Liver (tissue), 9 donors: ENCODE measurements around the gene LHX2. TPM values are rescaled to one million over a fixed set of nuclear protein-coding genes. Genes with fewer than 3 reads are reported as not detected.
A peak's percentile ranks its signal among the peaks of the same experiment; 100 is the strongest.

Experiments
- DNase-seq: peaks from one replicate; pipeline ENCODE4 v3.0.0-alpha.2; 2017; ENCODE audit warnings: low spot score
- H3K27ac ChIP-seq, 2 donors: one replicate each; pipeline ENCODE4 v1.7.0; 2013; ENCODE audit warnings: inconsistent platforms in 2 of 2, low read length in 2 of 2, control low read depth in 1 of 2, low read depth in 1 of 2, mild to moderate bottlenecking in 1 of 2
- H3K27me3 ChIP-seq, 4 donors: one replicate each; pipeline versions ENCODE4 v1.6.1 to v1.7.0; 2013; ENCODE audit warnings: low read length in 3 of 4, inconsistent platforms in 1 of 4, mild to moderate bottlenecking in 1 of 4, moderate library complexity in 1 of 4; ENCODE audit not compliant: control insufficient read depth in 4 of 4, insufficient read depth in 4 of 4
- H3K36me3 ChIP-seq, 4 donors: one replicate each; pipeline versions ENCODE4 v1.6.1 to v1.7.0; 2013; ENCODE audit warnings: low read length in 3 of 4, mild to moderate bottlenecking in 3 of 4, low read depth in 1 of 4, moderate library complexity in 1 of 4; ENCODE audit not compliant: control insufficient read depth in 4 of 4, insufficient read depth in 3 of 4
- H3K4me1 ChIP-seq, 4 donors: one replicate each; pipeline versions ENCODE4 v1.6.1 to v1.7.0; 2013; ENCODE audit warnings: low read length in 3 of 4, mild to moderate bottlenecking in 3 of 4, moderate library complexity in 1 of 4; ENCODE audit not compliant: control insufficient read depth in 4 of 4, insufficient read depth in 4 of 4
- H3K4me3 ChIP-seq, 3 donors: one replicate each; pipeline versions ENCODE4 v1.6.1 to v1.7.0; 2013; ENCODE audit warnings: low read length in 3 of 3, control low read depth in 1 of 3, low read depth in 1 of 3, mild to moderate bottlenecking in 1 of 3
- H3K9ac ChIP-seq, 2 donors: one replicate each; pipeline ENCODE4 v1.7.0; 2013; ENCODE audit warnings: low read length in 2 of 2, mild to moderate bottlenecking in 2 of 2, moderate library complexity in 2 of 2, control low read depth in 1 of 2, low read depth in 1 of 2
- H3K9me3 ChIP-seq, 4 donors: one replicate each; pipeline versions ENCODE4 v1.6.1 to v1.7.0; 2013; ENCODE audit warnings: low read length in 3 of 4; ENCODE audit not compliant: control insufficient read depth in 4 of 4
- CTCF ChIP-seq: fragments of 150-350 bp; IDR thresholded peaks from 2 replicates; pipeline ENCODE4 v1.5.1; 2017; ENCODE audit warnings: improper control_type of control experiment, low read depth, low read length; ENCODE audit not compliant: missing input control
- FOXA1 ChIP-seq: IDR thresholded peaks from 2 replicates; pipeline ENCODE4 v1.6.1; 2016; ENCODE audit warnings: antibody characterized with exemption
- FOXA2 ChIP-seq: IDR thresholded peaks from 2 replicates; pipeline ENCODE4 v1.6.1; 2016; ENCODE audit warnings: antibody characterized with exemption
- GABPA ChIP-seq, 2 donors: IDR thresholded peaks in 1 of 2; conservative IDR thresholded peaks in 1 of 2; 2 replicates each; pipeline ENCODE4 v1.6.1; 2016; ENCODE audit warnings: antibody characterized with exemption in 2 of 2, mild to moderate bottlenecking in 1 of 2, moderate library complexity in 1 of 2
- HNF4A ChIP-seq, 2 donors: conservative IDR thresholded peaks; 2 replicates each; pipeline ENCODE4 v1.6.1; 2016; ENCODE audit warnings: antibody characterized with exemption in 2 of 2, mild to moderate bottlenecking in 2 of 2
- NR2F2 ChIP-seq: IDR thresholded peaks from 2 replicates; pipeline ENCODE4 v1.6.1; 2016; ENCODE audit warnings: antibody characterized with exemption
- RAD21 ChIP-seq, 2 donors: IDR thresholded peaks; 2 replicates each; pipeline ENCODE4 v1.6.1; 2016; ENCODE audit warnings: antibody characterized with exemption in 2 of 2, mild to moderate bottlenecking in 2 of 2
- REST ChIP-seq: IDR thresholded peaks from 2 replicates; pipeline ENCODE4 v1.6.1; 2016; ENCODE audit warnings: antibody characterized with exemption, mild to moderate bottlenecking
- RXRA ChIP-seq, 2 donors: IDR thresholded peaks; 2 replicates each; pipeline ENCODE4 v1.6.1; 2017 to 2018; ENCODE audit warnings: antibody characterized with exemption in 2 of 2, mild to moderate bottlenecking in 1 of 2
- SP1 ChIP-seq: IDR thresholded peaks from 2 replicates; pipeline ENCODE4 v1.6.1; 2018; ENCODE audit warnings: antibody characterized with exemption, mild to moderate bottlenecking
- TAF1 ChIP-seq: conservative IDR thresholded peaks from 2 replicates; pipeline ENCODE4 v1.6.1; 2016; ENCODE audit warnings: antibody characterized with exemption, mild to moderate bottlenecking
- YY1 ChIP-seq: IDR thresholded peaks from 2 replicates; pipeline ENCODE4 v1.6.1; 2016; ENCODE audit warnings: antibody characterized with exemption, mild to moderate bottlenecking
- WGBS: extraction: QIAGEN DNeasy Blood & Tissue Kit; methylation state at CpG from one replicate; pipeline ENCODE4 v1.1.7; 2013; 5-methylcytosine and 5-hydroxymethylcytosine counted together
- polyA plus RNA-seq, 2 donors: library from polyadenylated mRNA; stranded (reverse) in 1 of 2; unstranded in 1 of 2; fragments of 200-250 nt in 1 of 2; fragments of >200 nt in 1 of 2; fragmentation: Nextera tagmentation in 1 of 2; extraction: Ambion mirVana in 1 of 2; gene quantifications; one replicate each; pipeline versions ENCODE4 v1.2.1 to v1.2.3, GENCODE V29; 2013 to 2015
- total RNA-seq, 2 donors: library from RNA; depleted of rRNA; stranded (reverse); fragments of >200 nt; gene quantifications; one replicate each; pipeline ENCODE4 v1.2.3, GENCODE V29; 2014
- donor health status: healthy.
- donor health status: healthy.
- donor health status: healthy.
- donor health status: healthy.
- donor health status: healthy.

LHX2 gene
- total and polyA plus RNA-seq, 4 donors = 2.0 to 2.5 (median 2.1) TPM

GRCh38 chr9:124040935-124041816 is 29.6 kb downstream of the LHX2 start:
- H3K4me3 ChIP-seq = peak overlapping the region in 2 of 3 donors; percentile 10 to 48
- no peak overlapping the region for H3K9ac ChIP-seq
- TF ChIP-seq CTCF (peak; percentile 93), RAD21 (IDR thresholded peaks at IDR 0.05) (peak; percentile 70 to 80), REST (no peak)
- H3K27ac ChIP-seq = no peak overlapping the region
- 14% methylated on average over 55 of the region's 55 CpGs for WGBS
- H3K4me1 ChIP-seq = peaks cover 3 to 17% (median 8%) of the 10 kb centered on the region in 4 donors
- H3K27me3 ChIP-seq = peaks cover 0 to 3% (median 1%) of the 10 kb centered on the region in 4 donors
- no peaks in the 10 kb centered on the region for H3K9me3 ChIP-seq
- no peaks in the 10 kb centered on the region for H3K36me3 ChIP-seq
- peak; percentile 70 for DNase-seq

- Histone ChIP-seq H3K4me3 (no peak overlapping the region), H3K36me3 (no peaks in the 10 kb centered on the region), H3K27ac (no peak overlapping the region), H3K9ac (no peak overlapping the region), H3K27me3 (peaks cover 0 to 3% (median 1%) of the 10 kb centered on the region in 4 donors), H3K9me3 (no peaks in the 10 kb centered on the region), H3K4me1 (peaks cover 3 to 17% (median 8%) of the 10 kb centered on the region in 4 donors)
- WGBS = 76% methylated on average over 4 of the region's 4 CpGs
- DNase-seq = no peak
- TF ChIP-seq GABPA (IDR thresholded peaks at IDR 0.05 in 1 of 2, conservative IDR thresholded peaks at IDR 0.05 in 1 of 2) (no peak), TAF1 (no peak), RAD21 (IDR thresholded peaks at IDR 0.05) (no peak)
These were observed 30.2 kb downstream of the LHX2 start for GRCh38 chr9:124041817-124042116.

GRCh38 chr9:124042201-124042721 is 30.7 kb downstream of the LHX2 start:
- DNase-seq = no peak
- Histone ChIP-seq H3K4me1 (peaks cover 3 to 17% (median 8%) of the 10 kb centered on the region in 4 donors), H3K27me3 (peaks cover 0 to 3% (median 0%) of the 10 kb centered on the region in 4 donors), H3K27ac (no peak overlapping the region), H3K36me3 (no peaks in the 10 kb centered on the region), H3K9me3 (no peaks in the 10 kb centered on the region), H3K9ac (no peak overlapping the region), H3K4me3 (no peak overlapping the region)
- TF ChIP-seq RXRA (IDR thresholded peaks at IDR 0.05) = no peak
- no peak for TF ChIP-seq YY1
- TF ChIP-seq CTCF = no peak
- no peak for TF ChIP-seq NR2F2
- no peak for TF ChIP-seq HNF4A (conservative IDR thresholded peaks at IDR 0.05)
- no peak for TF ChIP-seq FOXA2
- TF ChIP-seq SP1 = no peak
- no peak for TF ChIP-seq GABPA (IDR thresholded peaks at IDR 0.05 in 1 of 2, conservative IDR thresholded peaks at IDR 0.05 in 1 of 2)
- no peak for TF ChIP-seq FOXA1
- TF ChIP-seq TAF1 = no peak
- 57% methylated on average over 11 of the region's 11 CpGs for WGBS
